Lung (tissue), 12 donors: Measurements from ENCODE around the gene MTHFD2. TPM values are rescaled to one million over a fixed set of nuclear protein-coding genes. Genes with fewer than 3 reads are reported as not detected.

Experiments
- ATAC-seq: fragments of 200-7000 bp; cut with Tn5 transposase; one replicate; pipeline ENCODE4 v1.9.1; 2020; ENCODE audit warnings: moderate number of reproducible peaks; ENCODE audit not compliant: insufficient read depth, low FRiP score
- DNase-seq, 3 donors: peaks; one replicate each; pipeline ENCODE4 v3.0.0-alpha.2; 2013 to 2017
- H3K27ac ChIP-seq, 2 donors: one replicate each; pipeline ENCODE4 v1.5.1; 2013; ENCODE audit warnings: mild to moderate bottlenecking in 2 of 2, moderate library complexity in 2 of 2, control low read depth in 1 of 2, inconsistent platforms in 1 of 2, low read depth in 1 of 2, low read length in 1 of 2
- H3K27me3 ChIP-seq, 3 donors: one replicate each; pipeline ENCODE4 v1.5.1; 2013; ENCODE audit warnings: low read length in 2 of 3; ENCODE audit not compliant: control insufficient read depth in 3 of 3, insufficient read depth in 3 of 3
- H3K36me3 ChIP-seq, 4 donors: one replicate each; pipeline ENCODE4 v1.5.1; 2013; ENCODE audit warnings: low read length in 4 of 4, mild to moderate bottlenecking in 1 of 4, moderate library complexity in 1 of 4; ENCODE audit not compliant: control insufficient read depth in 4 of 4, insufficient read depth in 4 of 4
- H3K4me1 ChIP-seq, 5 donors: one replicate each; pipeline ENCODE4 v1.5.1; 2013; ENCODE audit warnings: low read length in 5 of 5, mild to moderate bottlenecking in 2 of 5, moderate library complexity in 1 of 5; ENCODE audit not compliant: control insufficient read depth in 5 of 5, insufficient read depth in 5 of 5
- H3K4me3 ChIP-seq: one replicate; pipeline ENCODE4 v1.5.1; 2013; ENCODE audit warnings: mild to moderate bottlenecking, control low read depth, moderate library complexity
- H3K9ac ChIP-seq, 2 donors: one replicate each; pipeline ENCODE4 v1.5.1; 2013; ENCODE audit warnings: low read length in 2 of 2, control low read depth in 1 of 2; ENCODE audit not compliant: insufficient read depth in 1 of 2
- H3K9me3 ChIP-seq, 4 donors: one replicate each; pipeline ENCODE4 v1.5.1; 2013; ENCODE audit warnings: low read length in 3 of 4, mild to moderate bottlenecking in 1 of 4, moderate library complexity in 1 of 4; ENCODE audit not compliant: control insufficient read depth in 4 of 4, insufficient read depth in 3 of 4
- WGBS, 2 donors: extraction: QIAGEN DNeasy Blood & Tissue Kit; methylation state at CpG; one replicate each; pipeline ENCODE4 v1.1.7; 2013; 5-methylcytosine and 5-hydroxymethylcytosine counted together
- polyA plus RNA-seq, 2 donors: library from polyadenylated mRNA; stranded (reverse); fragments of 200-250 nt; gene quantifications; one replicate each; pipeline ENCODE4 v1.2.1, GENCODE V29; 2013
- total RNA-seq, 2 donors: library from RNA; depleted of rRNA in 1 of 2; stranded (reverse); fragments of >200 nt in 1 of 2; gene quantifications; one replicate each; pipeline ENCODE4 v1.2.1, GENCODE V29; 2014 to 2021
- TF ChIP-seq, protein P1 (sequence below): IDR thresholded peaks from 2 replicates; pipeline ENCODE4 v1.5.1; 2012; ENCODE audit warnings: mild to moderate bottlenecking; ENCODE audit errors: control extremely low read depth, extremely low read depth
- donor health status: control.
- donor health status: control.
- donor health status: Bipolar disorder and iron deficiency.
- donor health status: healthy.
- donor health status: DM: yes; HTN: yes; CAD: no.

Gene MTHFD2
- total and polyA plus RNA-seq, 4 donors, result 20.9 to 88.1 (median 58.2) TPM

DNA sequence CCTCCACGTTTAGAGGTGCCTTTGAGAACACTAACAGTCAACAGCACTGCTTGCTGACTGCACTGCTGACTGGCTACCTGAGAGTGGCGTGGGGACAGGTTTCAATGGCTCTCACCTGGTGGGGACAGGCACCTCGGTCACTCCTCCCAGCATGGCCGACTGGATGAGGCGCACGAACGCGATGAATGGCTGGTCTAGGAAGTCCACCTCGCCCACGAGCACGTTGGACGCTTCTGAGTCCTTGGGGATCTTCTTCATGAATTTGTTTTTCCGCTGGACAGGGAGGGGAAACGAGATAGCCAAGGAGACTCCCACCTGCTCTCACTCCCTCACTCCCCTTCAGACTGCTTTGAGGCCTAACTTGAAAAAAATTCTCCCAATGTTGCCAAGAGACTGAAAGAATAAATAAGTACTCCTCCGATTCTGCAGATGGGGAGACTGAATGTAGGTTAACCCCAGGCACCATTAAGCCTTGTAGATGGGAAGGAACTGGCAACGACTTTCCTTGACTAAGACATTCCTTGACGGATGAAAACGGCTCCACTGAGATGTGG is 57.3 kb downstream of the MTHFD2 start:
- Histone ChIP-seq H3K9ac (no peak overlapping the region), H3K4me3 (no peak overlapping the region), H3K27ac (no peak overlapping the region), H3K27me3 (no peaks in the 10 kb centered on the region), H3K36me3 (peaks cover 0 to 11% (median 0%) of the 10 kb centered on the region in 4 donors), H3K9me3 (no peaks in the 10 kb centered on the region), H3K4me1 (no peaks in the 10 kb centered on the region)
- DNase-seq, result no peak
- TF ChIP-seq, protein P1, sequence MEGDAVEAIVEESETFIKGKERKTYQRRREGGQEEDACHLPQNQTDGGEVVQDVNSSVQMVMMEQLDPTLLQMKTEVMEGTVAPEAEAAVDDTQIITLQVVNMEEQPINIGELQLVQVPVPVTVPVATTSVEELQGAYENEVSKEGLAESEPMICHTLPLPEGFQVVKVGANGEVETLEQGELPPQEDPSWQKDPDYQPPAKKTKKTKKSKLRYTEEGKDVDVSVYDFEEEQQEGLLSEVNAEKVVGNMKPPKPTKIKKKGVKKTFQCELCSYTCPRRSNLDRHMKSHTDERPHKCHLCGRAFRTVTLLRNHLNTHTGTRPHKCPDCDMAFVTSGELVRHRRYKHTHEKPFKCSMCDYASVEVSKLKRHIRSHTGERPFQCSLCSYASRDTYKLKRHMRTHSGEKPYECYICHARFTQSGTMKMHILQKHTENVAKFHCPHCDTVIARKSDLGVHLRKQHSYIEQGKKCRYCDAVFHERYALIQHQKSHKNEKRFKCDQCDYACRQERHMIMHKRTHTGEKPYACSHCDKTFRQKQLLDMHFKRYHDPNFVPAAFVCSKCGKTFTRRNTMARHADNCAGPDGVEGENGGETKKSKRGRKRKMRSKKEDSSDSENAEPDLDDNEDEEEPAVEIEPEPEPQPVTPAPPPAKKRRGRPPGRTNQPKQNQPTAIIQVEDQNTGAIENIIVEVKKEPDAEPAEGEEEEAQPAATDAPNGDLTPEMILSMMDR, result no peak
- no peak for ATAC-seq
- WGBS, 2 donors, result 90 to 94% methylated on average over 18 of the region's 18 CpGs

DNA sequence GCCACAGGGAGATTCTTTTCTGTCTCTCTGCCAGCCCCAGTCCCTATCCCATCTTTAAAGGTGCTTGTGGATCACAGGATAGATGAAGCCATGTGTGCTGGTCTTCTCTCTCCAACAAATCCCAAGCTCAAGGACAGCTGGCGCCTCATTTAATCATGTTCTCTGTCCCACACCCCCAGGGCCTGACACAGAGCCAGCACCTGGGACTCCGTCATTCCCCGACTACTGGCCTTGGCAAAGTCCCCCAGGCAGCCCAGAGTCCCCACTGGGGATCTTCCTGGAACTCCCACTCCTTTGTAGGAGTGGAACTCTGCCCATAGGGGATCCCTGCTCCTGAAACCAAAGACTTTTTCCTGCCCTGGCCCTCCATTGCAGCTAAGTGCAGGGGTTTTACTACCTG is 60.8 kb downstream of the MTHFD2 start:
- ATAC-seq (no peak), DNase-seq (no peak)
- WGBS, 2 donors, result 96 to 97% methylated on average over 3 of the region's 3 CpGs

DNA sequence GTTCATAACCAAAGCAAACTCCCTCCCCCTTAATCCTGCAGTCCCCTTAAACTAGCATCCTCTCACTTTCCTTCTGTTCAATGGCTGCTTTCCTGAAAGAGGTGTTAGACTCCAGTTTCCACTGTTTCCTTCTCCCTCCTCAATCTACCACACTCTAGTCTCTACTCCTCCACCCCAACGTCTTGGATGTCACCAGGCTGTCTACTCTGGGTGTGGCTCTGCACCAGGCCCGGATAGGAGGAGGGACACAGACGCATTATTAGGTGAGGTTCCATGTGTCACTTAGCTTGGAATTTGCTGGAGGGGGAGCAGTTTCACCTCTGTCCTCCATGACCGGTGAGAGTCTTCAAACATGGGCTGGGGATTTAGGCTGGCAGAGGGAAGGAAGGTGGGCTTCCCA is 61.3 kb downstream of the MTHFD2 start:
- DNase-seq (no peak), ATAC-seq (no peak)
- no peaks in the 10 kb centered on the region for H3K4me1 ChIP-seq
- 88 to 94% methylated on average over 4 of the region's 4 CpGs for WGBS, 2 donors
- no peak overlapping the region for H3K9ac ChIP-seq
- TF ChIP-seq, protein P1, result no peak
- peaks cover 0 to 7% (median 0%) of the 10 kb centered on the region in 4 donors for H3K36me3 ChIP-seq
- no peak overlapping the region for H3K4me3 ChIP-seq
- H3K27me3 ChIP-seq, result no peaks in the 10 kb centered on the region
- H3K27ac ChIP-seq, result no peak overlapping the region
- no peaks in the 10 kb centered on the region for H3K9me3 ChIP-seq

More for the DNA sequence above, 60.8 kb downstream of the MTHFD2 start:
- peaks cover 0 to 9% (median 0%) of the 10 kb centered on the region in 4 donors for H3K36me3 ChIP-seq
- H3K9ac ChIP-seq, result no peak overlapping the region
- no peaks in the 10 kb centered on the region for H3K4me1 ChIP-seq
- no peaks in the 10 kb centered on the region for H3K9me3 ChIP-seq
- no peaks in the 10 kb centered on the region for H3K27me3 ChIP-seq
- no peak overlapping the region for H3K4me3 ChIP-seq
- H3K27ac ChIP-seq, result no peak overlapping the region
- TF ChIP-seq, protein P1, result no peak

DNA sequence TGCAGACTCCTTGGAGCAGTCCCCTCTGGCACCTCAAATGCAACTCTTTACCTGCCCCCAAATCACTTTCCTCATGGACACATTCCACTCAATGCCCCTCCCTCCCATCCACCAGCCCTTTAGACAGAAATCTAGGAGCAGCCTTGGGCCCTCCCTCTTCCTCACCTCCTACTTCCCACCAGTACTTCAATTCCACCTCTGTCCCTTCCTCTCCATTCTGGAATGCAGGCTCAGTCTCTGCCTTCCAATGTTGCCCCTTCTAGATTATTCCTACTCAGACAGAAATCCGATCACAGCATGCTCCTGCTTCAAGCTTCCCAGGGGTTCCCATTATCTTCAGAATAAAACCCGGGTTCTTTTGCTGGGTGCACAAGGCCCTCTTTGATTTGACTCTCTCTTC is 62.1 kb downstream of the MTHFD2 start:
- 76 to 85% methylated on average over 2 of the region's 2 CpGs for WGBS, 2 donors
- ATAC-seq (no peak), DNase-seq (no peak)
- Histone ChIP-seq H3K36me3 (peaks cover 0 to 10% (median 0%) of the 10 kb centered on the region in 4 donors), H3K27ac (no peak overlapping the region), H3K9me3 (no peaks in the 10 kb centered on the region), H3K27me3 (no peaks in the 10 kb centered on the region), H3K4me1 (no peaks in the 10 kb centered on the region), H3K9ac (no peak overlapping the region), H3K4me3 (no peak overlapping the region)
- TF ChIP-seq, protein P1, result no peak
